K562 (cell line): ENCODE measurements around the gene NSF. TPM values are rescaled to one million over a fixed set of nuclear protein-coding genes. Genes with fewer than 3 reads are reported as not detected.

ENCODE experiments used
- BDP1 ChIP-seq: IDR thresholded peaks from 3 replicates; pipeline ENCODE4 v1.6.1; 2011; ENCODE audit not compliant: insufficient read length, insufficient read depth
- CBX5 ChIP-seq: IDR thresholded peaks from 2 replicates; pipeline ENCODE4 v1.6.1; 2014; ENCODE audit warnings: low read depth, borderline replicate concordance
- DNMT1 ChIP-seq: fragments of 450-650 bp; IDR thresholded peaks from 2 replicates; pipeline ENCODE4 v1.6.1; 2016; ENCODE audit warnings: antibody characterized with exemption, mild to moderate bottlenecking
- FOXK2 ChIP-seq, 2 experiments: fragments of 450-650 bp; IDR thresholded peaks in 1 of 2; conservative IDR thresholded peaks in 1 of 2; 2 replicates each; pipeline ENCODE4 v1.6.1; 2016; ENCODE audit warnings: low read depth in 2 of 2, mild to moderate bottlenecking in 1 of 2
- NFRKB ChIP-seq: fragments of 450-650 bp; IDR thresholded peaks from 2 replicates; pipeline ENCODE4 v1.6.1; 2016; ENCODE audit warnings: low read depth
- NONO ChIP-seq, 2 experiments: fragments of 200-400 bp in 1 of 2; fragments of 450-650 bp in 1 of 2; formaldehyde crosslinking in 1 of 2; IDR thresholded peaks; 2 replicates each; pipeline ENCODE4 v1.6.1; 2017; ENCODE audit warnings: low read depth in 2 of 2, mild to moderate bottlenecking in 2 of 2, moderate library complexity in 2 of 2, low read length in 1 of 2
- NR3C1 ChIP-seq: sonication (generic); formaldehyde crosslinking; IDR thresholded peaks from 2 replicates; pipeline ENCODE4 v1.8.1; 2022; ENCODE audit warnings: missing genetic modification reagents
- NUFIP1 ChIP-seq: fragments of 450-650 bp; IDR thresholded peaks from 2 replicates; pipeline ENCODE4 v1.6.1; 2018; ENCODE audit not compliant: partially characterized antibody
- POLR2A ChIP-seq: fragments of 450-650 bp; conservative IDR thresholded peaks from 2 replicates; pipeline ENCODE4 v1.6.1; 2016
- RHOXF2B ChIP-seq: fragments of 250-450 bp; sonication (Bioruptor Pico); conservative IDR thresholded peaks from 2 replicates; pipeline ENCODE4 v1.5.1; 2021
- SNRNP70 ChIP-seq: fragments of 200-400 bp; formaldehyde crosslinking; optimal IDR thresholded peaks from 2 replicates; pipeline ENCODE3; 2017; ENCODE audit warnings: low read depth, low read length
- TAF9B ChIP-seq: fragments of 450-650 bp; IDR thresholded peaks from 2 replicates; pipeline ENCODE4 v1.6.1; 2018; ENCODE audit warnings: mild to moderate bottlenecking; ENCODE audit not compliant: partially characterized antibody
- TARDBP ChIP-seq: fragments of 450-650 bp; IDR thresholded peaks from 2 replicates; pipeline ENCODE4 v1.6.1; 2016
- WHSC1 ChIP-seq: IDR thresholded peaks from one replicate; pipeline ENCODE4 v1.6.1; 2012; ENCODE audit warnings: low read length, control low read depth, inconsistent platforms
- YBX1 ChIP-seq: fragments of 450-650 bp; IDR thresholded peaks from 2 replicates; pipeline ENCODE4 v1.7.1; 2016; ENCODE audit warnings: mild to moderate bottlenecking
- ZBTB49 ChIP-seq: sonication (generic); formaldehyde crosslinking; IDR thresholded peaks from 2 replicates; pipeline ENCODE4 v1.8.0; 2022; ENCODE audit warnings: missing genetic modification reagents, mild to moderate bottlenecking, borderline replicate concordance
- ZNF224 ChIP-seq: sonication (generic); formaldehyde crosslinking; IDR thresholded peaks from 2 replicates; pipeline ENCODE4 v1.8.0; 2022; ENCODE audit warnings: mild to moderate bottlenecking, missing genetic modification reagents
- ZNF253 ChIP-seq: fragments of 250-450 bp; sonication (Bioruptor Pico); conservative IDR thresholded peaks from 2 replicates; pipeline ENCODE4 v1.6.1; 2021; ENCODE audit warnings: mild to moderate bottlenecking
- polyA plus RNA-seq, 8 experiments: library from polyadenylated mRNA; depleted of rRNA in 4 of 8; stranded (reverse) in 5 of 8; unstranded in 3 of 8; fragments of >200 nt; fragmentation: Nextera tagmentation in 2 of 8; fragmentation: Illumina TruSeq in 1 of 8; extraction: Ambion mirVana in 2 of 8; extraction: Trizol in 1 of 8; gene quantifications; 2 replicates each; pipeline versions ENCODE4 v1.2.1 to v1.2.3, GENCODE V29; 2011 to 2014; ENCODE audit warnings: inconsistent platforms in 1 of 8, missing spikeins in 1 of 8
- total RNA-seq, 7 experiments: library from RNA; depleted of rRNA in 6 of 7; stranded (reverse); fragments of >200 nt in 6 of 7; fragmentation: Illumina TruSeq in 2 of 7; extraction: Trizol in 2 of 7; gene quantifications; 2 replicates each; pipeline versions ENCODE4 v1.2.1 to v1.2.3, GENCODE V29; 2011 to 2021; ENCODE audit warnings: low replicate concordance in 1 of 7
- TF ChIP-seq, protein P1 (sequence below): sonication (generic); formaldehyde crosslinking; IDR thresholded peaks from 2 replicates; pipeline ENCODE4 v1.8.0; 2023; ENCODE audit warnings: mild to moderate bottlenecking, missing genetic modification reagents
- TF ChIP-seq, protein P2 (sequence below): sonication (generic); formaldehyde crosslinking; IDR thresholded peaks from 2 replicates; pipeline ENCODE4 v1.4.0; 2020; ENCODE audit warnings: mild to moderate bottlenecking, missing genetic modification reagents
- TF ChIP-seq, protein P3 (sequence below): sonication (generic); formaldehyde crosslinking; IDR thresholded peaks from 2 replicates; pipeline ENCODE4 v1.8.0; 2022; ENCODE audit warnings: mild to moderate bottlenecking, low read depth, missing genetic modification reagents

NSF gene
- total and polyA plus RNA-seq, 9 of the 15 experiments (the other 6 are each of a cell fraction or from before 2014, with no cell fraction given) = 16.7 to 39.8 (median 36.7) TPM

DNA sequence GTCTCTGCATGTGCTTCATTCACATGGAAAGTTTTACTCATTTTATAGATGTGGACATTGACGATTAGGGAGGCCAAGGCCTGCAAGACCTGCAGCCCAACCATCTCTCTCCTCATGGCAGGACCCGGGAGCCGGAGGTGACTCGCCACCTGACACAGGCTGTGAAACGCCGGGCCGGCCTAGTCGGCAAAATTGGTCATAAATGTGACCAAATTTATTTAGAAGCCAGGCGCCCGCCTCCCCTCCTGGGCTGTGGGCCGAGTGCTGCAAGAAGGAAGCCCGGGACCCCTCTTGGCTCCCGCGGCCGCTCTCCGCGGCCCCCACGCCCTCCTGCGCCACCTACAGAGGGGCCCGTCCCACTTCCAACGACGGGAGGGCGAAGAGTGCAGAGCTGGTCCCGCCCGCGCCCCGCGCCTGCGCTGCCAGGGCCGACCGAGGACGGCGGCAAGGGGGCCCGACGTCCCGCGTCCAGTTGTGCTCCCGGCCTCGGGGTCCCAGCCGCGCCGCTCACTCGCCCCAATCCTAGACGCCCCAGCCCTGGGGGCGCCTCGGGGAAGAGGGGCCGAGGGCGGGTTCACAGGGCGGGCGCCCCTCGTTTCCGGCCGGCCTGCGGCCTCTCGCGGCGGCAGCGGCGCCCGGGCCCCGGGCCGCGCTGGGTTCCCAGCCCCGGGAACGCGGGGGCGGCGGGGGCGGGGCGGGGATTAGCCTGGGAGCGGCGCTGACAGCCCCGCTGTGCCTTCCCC lies 180.5 kb downstream of the NSF start (continued):
- TF ChIP-seq, protein P1, sequence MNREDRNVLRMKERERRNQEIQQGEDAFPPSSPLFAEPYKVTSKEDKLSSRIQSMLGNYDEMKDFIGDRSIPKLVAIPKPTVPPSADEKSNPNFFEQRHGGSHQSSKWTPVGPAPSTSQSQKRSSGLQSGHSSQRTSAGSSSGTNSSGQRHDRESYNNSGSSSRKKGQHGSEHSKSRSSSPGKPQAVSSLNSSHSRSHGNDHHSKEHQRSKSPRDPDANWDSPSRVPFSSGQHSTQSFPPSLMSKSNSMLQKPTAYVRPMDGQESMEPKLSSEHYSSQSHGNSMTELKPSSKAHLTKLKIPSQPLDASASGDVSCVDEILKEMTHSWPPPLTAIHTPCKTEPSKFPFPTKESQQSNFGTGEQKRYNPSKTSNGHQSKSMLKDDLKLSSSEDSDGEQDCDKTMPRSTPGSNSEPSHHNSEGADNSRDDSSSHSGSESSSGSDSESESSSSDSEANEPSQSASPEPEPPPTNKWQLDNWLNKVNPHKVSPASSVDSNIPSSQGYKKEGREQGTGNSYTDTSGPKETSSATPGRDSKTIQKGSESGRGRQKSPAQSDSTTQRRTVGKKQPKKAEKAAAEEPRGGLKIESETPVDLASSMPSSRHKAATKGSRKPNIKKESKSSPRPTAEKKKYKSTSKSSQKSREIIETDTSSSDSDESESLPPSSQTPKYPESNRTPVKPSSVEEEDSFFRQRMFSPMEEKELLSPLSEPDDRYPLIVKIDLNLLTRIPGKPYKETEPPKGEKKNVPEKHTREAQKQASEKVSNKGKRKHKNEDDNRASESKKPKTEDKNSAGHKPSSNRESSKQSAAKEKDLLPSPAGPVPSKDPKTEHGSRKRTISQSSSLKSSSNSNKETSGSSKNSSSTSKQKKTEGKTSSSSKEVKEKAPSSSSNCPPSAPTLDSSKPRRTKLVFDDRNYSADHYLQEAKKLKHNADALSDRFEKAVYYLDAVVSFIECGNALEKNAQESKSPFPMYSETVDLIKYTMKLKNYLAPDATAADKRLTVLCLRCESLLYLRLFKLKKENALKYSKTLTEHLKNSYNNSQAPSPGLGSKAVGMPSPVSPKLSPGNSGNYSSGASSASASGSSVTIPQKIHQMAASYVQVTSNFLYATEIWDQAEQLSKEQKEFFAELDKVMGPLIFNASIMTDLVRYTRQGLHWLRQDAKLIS (CRISPR knock-in tag) = 0 out of 2 replicates have a peak, but pooled peaks have one; percentile 42
- TF ChIP-seq NUFIP1 = no peak
- TF ChIP-seq RHOXF2B = no peak
- no peak for TF ChIP-seq TAF9B
- TF ChIP-seq, protein P2, sequence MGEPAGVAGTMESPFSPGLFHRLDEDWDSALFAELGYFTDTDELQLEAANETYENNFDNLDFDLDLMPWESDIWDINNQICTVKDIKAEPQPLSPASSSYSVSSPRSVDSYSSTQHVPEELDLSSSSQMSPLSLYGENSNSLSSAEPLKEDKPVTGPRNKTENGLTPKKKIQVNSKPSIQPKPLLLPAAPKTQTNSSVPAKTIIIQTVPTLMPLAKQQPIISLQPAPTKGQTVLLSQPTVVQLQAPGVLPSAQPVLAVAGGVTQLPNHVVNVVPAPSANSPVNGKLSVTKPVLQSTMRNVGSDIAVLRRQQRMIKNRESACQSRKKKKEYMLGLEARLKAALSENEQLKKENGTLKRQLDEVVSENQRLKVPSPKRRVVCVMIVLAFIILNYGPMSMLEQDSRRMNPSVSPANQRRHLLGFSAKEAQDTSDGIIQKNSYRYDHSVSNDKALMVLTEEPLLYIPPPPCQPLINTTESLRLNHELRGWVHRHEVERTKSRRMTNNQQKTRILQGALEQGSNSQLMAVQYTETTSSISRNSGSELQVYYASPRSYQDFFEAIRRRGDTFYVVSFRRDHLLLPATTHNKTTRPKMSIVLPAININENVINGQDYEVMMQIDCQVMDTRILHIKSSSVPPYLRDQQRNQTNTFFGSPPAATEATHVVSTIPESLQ = no peak
- TF ChIP-seq WHSC1 = no peak
- peak; percentile 59; the same call in 1 of the 2 replicates for TF ChIP-seq POLR2A
- TF ChIP-seq DNMT1 = no peak
- TF ChIP-seq NFRKB = no peak
- TF ChIP-seq BDP1 = no peak
- TF ChIP-seq ZNF224 (CRISPR knock-in tag) = no peak
- no peak for TF ChIP-seq SNRNP70
- no peak for TF ChIP-seq TARDBP
- TF ChIP-seq, protein P3, sequence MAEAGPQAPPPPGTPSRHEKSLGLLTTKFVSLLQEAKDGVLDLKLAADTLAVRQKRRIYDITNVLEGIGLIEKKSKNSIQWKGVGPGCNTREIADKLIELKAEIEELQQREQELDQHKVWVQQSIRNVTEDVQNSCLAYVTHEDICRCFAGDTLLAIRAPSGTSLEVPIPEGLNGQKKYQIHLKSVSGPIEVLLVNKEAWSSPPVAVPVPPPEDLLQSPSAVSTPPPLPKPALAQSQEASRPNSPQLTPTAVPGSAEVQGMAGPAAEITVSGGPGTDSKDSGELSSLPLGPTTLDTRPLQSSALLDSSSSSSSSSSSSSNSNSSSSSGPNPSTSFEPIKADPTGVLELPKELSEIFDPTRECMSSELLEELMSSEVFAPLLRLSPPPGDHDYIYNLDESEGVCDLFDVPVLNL = no peak
- no peak for TF ChIP-seq FOXK2 (conservative IDR thresholded peaks at IDR 0.05 in 1 of 2, IDR thresholded peaks at IDR 0.05 in 1 of 2; ENCODE audit: low read depth in 2 of 2)
- no peak for TF ChIP-seq ZNF253 (CRISPR knock-in tag)
- TF ChIP-seq CBX5 = no peak
- peak in 1 of 2 experiments; percentile 79; a peak in 2 of 4 replicates for TF ChIP-seq NONO (IDR thresholded peaks at IDR 0.05; ENCODE audit: low read depth in 2 of 2, low read length in 1 of 2)
- no peak for TF ChIP-seq YBX1
- TF ChIP-seq NR3C1 = no peak
- no peak for TF ChIP-seq ZBTB49 (CRISPR knock-in tag)
